Measurements from ENCODE around the gene AHDC1. TPM values are rescaled to one million over a fixed set of nuclear protein-coding genes. Genes with fewer than 3 reads are reported as not detected.

The AHDC1 gene
- total and polyA plus RNA-seq, 2 of the 13 experiments (the other 11 are each of a cell fraction or from before 2014, with no cell fraction given): 1.0 to 2.7 TPM

DNA sequence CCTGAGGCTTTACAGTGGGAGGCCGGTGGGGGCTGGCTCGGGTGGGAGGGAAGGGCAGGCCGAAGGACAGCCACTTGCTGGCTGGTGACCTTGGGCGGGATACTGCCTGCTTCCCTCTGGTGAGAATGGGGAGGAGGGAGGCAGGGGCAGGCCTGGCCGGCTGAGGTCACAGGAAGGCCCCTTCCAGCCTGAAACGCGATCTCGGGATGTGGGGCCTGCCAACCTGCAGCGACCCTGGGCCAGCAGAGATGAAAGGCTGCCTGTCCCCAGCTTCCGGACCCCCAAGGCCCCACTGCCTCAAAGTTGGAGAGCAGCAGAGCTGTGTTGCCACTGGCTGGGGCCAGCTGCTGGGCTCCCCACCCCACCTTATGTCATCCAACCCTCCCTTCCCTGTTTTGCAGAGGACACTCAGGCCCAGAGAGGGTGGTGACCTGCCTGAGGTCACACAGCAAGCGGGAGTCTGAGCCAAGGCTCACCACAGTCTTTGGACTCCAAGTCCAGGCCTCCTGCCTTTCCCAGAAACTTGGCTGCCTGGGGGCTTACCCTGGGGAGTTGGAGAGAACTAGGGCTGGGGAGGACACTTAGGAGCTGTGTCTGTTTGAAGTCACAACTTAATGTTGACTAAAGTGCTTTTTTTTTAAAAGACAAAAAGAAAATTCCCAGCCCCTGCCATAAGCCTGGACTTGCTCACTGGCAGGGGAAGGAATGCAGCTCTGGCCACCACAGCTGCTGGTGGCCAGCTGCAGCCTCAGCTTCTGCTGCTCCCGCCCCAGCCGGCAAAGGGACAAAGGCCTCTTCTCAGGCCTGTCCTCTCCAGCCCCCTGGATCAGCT lies 99.1 kb downstream of the AHDC1 start (continued):
- no peak for TF ChIP-seq MTF1 (CRISPR knock-in tag; IDR thresholded peaks at IDR 0.05)
- no peak for TF ChIP-seq MTERF4 (CRISPR knock-in tag; IDR thresholded peaks at IDR 0.05)
- TF ChIP-seq SYNCRIP (IDR thresholded peaks at IDR 0.05; ENCODE audit: insufficient read depth, low read depth, low read length): no peak
- peak; percentile 71; the same call in 1 of the 2 replicates for TF ChIP-seq TFE3 (CRISPR knock-in tag; IDR thresholded peaks at IDR 0.05)
- TF ChIP-seq ZNF430 (CRISPR knock-in tag; IDR thresholded peaks at IDR 0.05): peak; percentile 54
- no peak for TF ChIP-seq SRY (CRISPR knock-in tag; IDR thresholded peaks at IDR 0.05)
- peak; percentile 49 for TF ChIP-seq ZSCAN9 (CRISPR knock-in tag; IDR thresholded peaks at IDR 0.05; ENCODE audit: borderline replicate concordance)
- no peak for TF ChIP-seq FOXA1 (IDR thresholded peaks at IDR 0.05)
- peak; percentile 65 for TF ChIP-seq FOXA1 (CRISPR knock-in tag; IDR thresholded peaks at IDR 0.05)
- TF ChIP-seq BRCA1 (CRISPR knock-in tag; IDR thresholded peaks at IDR 0.05): no peak
- peak; percentile 73; the same call in 1 of the 2 replicates for TF ChIP-seq CBX5 (CRISPR knock-in tag; IDR thresholded peaks at IDR 0.05; ENCODE audit: borderline replicate concordance)
- peak; percentile 88 for TF ChIP-seq HDAC2 (CRISPR knock-in tag; IDR thresholded peaks at IDR 0.05)
- no peak; the same call in 1 of the 2 replicates for TF ChIP-seq DPF2 (CRISPR knock-in tag; IDR thresholded peaks at IDR 0.05; ENCODE audit: borderline replicate concordance, low read depth)
- no peak for TF ChIP-seq HCFC1 (IDR thresholded peaks at IDR 0.05; ENCODE audit: low read depth, low read length)
- TF ChIP-seq MAFF (IDR thresholded peaks at IDR 0.05; ENCODE audit: low read depth, low read length): no peak
- TF ChIP-seq ZNF512B (CRISPR knock-in tag; IDR thresholded peaks at IDR 0.05; ENCODE audit: borderline replicate concordance): no peak
- TF ChIP-seq, protein P1, sequence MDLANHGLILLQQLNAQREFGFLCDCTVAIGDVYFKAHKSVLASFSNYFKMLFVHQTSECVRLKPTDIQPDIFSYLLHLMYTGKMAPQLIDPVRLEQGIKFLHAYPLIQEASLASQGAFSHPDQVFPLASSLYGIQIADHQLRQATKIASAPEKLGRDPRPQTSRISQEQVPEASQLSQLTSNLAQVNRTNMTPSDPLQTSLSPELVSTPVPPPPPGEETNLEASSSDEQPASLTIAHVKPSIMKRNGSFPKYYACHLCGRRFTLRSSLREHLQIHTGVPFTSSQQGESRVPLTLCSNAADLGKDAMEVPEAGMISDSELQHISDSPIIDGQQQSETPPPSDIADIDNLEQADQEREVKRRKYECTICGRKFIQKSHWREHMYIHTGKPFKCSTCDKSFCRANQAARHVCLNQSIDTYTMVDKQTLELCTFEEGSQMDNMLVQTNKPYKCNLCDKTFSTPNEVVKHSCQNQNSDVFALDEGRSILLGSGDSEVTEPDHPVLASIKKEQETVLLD (CRISPR knock-in tag; IDR thresholded peaks at IDR 0.05; ENCODE audit: low read depth): no peak
- TF ChIP-seq ZNF724P (CRISPR knock-in tag; IDR thresholded peaks at IDR 0.05; ENCODE audit: borderline replicate concordance): no peak
- TF ChIP-seq MED8 (CRISPR knock-in tag; IDR thresholded peaks at IDR 0.05; ENCODE audit: insufficient replicate concordance): peak; percentile 66
- TF ChIP-seq IRF2 (CRISPR knock-in tag; IDR thresholded peaks at IDR 0.05): peak; percentile 47; the same call in 1 of the 2 replicates
- TF ChIP-seq THAP8 (CRISPR knock-in tag; IDR thresholded peaks at IDR 0.05; ENCODE audit: borderline replicate concordance): no peak
- no peak for TF ChIP-seq TOPORS (CRISPR knock-in tag; IDR thresholded peaks at IDR 0.05)
- TF ChIP-seq ASH2L (IDR thresholded peaks at IDR 0.05; ENCODE audit: insufficient read length, low read depth, low read length): peak; percentile 61

Measured in HepG2 (cell line).